HepG2 (cell line): ENCODE data around the gene CHAF1A. TPM values are rescaled to one million over a fixed set of nuclear protein-coding genes. Genes with fewer than 3 reads are reported as not detected.

Experiments used
- E2F5 ChIP-seq: sonication (generic); formaldehyde crosslinking; conservative IDR thresholded peaks from 2 replicates; pipeline ENCODE4 v1.4.0; 2020; ENCODE audit warnings: missing genetic modification reagents
- EZH2 ChIP-seq: conservative IDR thresholded peaks from 2 replicates; pipeline ENCODE4 v1.6.1; 2012; ENCODE audit warnings: mild to moderate bottlenecking, low read depth, low read length, moderate library complexity
- HNF4A ChIP-seq: sonication (generic); formaldehyde crosslinking; IDR thresholded peaks from 2 replicates; pipeline ENCODE4 v1.4.0; 2020; ENCODE audit warnings: missing genetic modification reagents
- MNT ChIP-seq: fragments of 450-650 bp; IDR thresholded peaks from 2 replicates; pipeline ENCODE4 v1.6.1; 2016
- NCOA5 ChIP-seq: sonication (generic); formaldehyde crosslinking; IDR thresholded peaks from 2 replicates; pipeline ENCODE4 v1.4.0; 2020; ENCODE audit warnings: missing genetic modification reagents
- ONECUT2 ChIP-seq: sonication (generic); formaldehyde crosslinking; IDR thresholded peaks from 2 replicates; pipeline ENCODE4 v1.4.0; 2020; ENCODE audit warnings: missing genetic modification reagents
- RBM22 ChIP-seq: fragments of 200-400 bp; formaldehyde crosslinking; optimal IDR thresholded peaks from 2 replicates; pipeline ENCODE3; 2017; ENCODE audit warnings: mild to moderate bottlenecking, low read length, moderate library complexity
- RXRA ChIP-seq: sonication (generic); formaldehyde crosslinking; IDR thresholded peaks from 2 replicates; pipeline ENCODE4 v1.5.1; 2020; ENCODE audit warnings: missing genetic modification reagents
- ZBTB33 ChIP-seq: sonication (generic); formaldehyde crosslinking; IDR thresholded peaks from 2 replicates; pipeline ENCODE4 v1.4.0; 2020; ENCODE audit warnings: missing genetic modification reagents
- ZNF234 ChIP-seq: sonication (generic); formaldehyde crosslinking; conservative IDR thresholded peaks from 2 replicates; pipeline ENCODE4 v1.5.1; 2020; ENCODE audit warnings: mild to moderate bottlenecking, missing genetic modification reagents
- polyA plus RNA-seq, 8 experiments: library from polyadenylated mRNA; depleted of rRNA in 3 of 8; stranded (reverse) in 7 of 8; unstranded in 1 of 8; fragments of >200 nt; fragmentation: Illumina TruSeq in 4 of 8; extraction: Trizol in 4 of 8; gene quantifications; 2 replicates each; pipeline versions ENCODE4 v1.2.1 to v1.2.3, GENCODE V29; 2011 to 2016; ENCODE audit warnings: low read depth in 4 of 8, missing spikeins in 1 of 8, mixed read lengths in 1 of 8; ENCODE audit not compliant: insufficient read depth in 1 of 8
- total RNA-seq, 5 experiments: library from RNA; depleted of rRNA; stranded (reverse); fragments of >200 nt; fragmentation: Illumina TruSeq; extraction: Trizol; gene quantifications; 2 replicates each; pipeline ENCODE4 v1.2.3, GENCODE V29; 2016; ENCODE audit warnings: low read depth in 1 of 5

CHAF1A gene
- total and polyA plus RNA-seq, 2 of the 13 experiments (the other 11 are each of a cell fraction or from before 2014, with no cell fraction given) = 11.0 to 34.8 TPM

- no peak for TF ChIP-seq E2F5
- no peak for TF ChIP-seq NCOA5 (CRISPR knock-in tag)
- TF ChIP-seq RBM22 = peak; percentile 85
- TF ChIP-seq HNF4A (CRISPR knock-in tag) = no peak
- TF ChIP-seq RXRA (CRISPR knock-in tag) = no peak
- no peak for TF ChIP-seq MNT
- no peak for TF ChIP-seq ZNF234 (CRISPR knock-in tag)
- TF ChIP-seq ONECUT2 (CRISPR knock-in tag) = no peak
- TF ChIP-seq EZH2 = no peak
- TF ChIP-seq ZBTB33 (CRISPR knock-in tag) = 0 out of 2 replicates have a peak, but pooled peaks have one; percentile 15
Measured at GRCh38 chr19:4362101-4362828, 40.2 kb upstream of the CHAF1A start (continued).
